Globus pallidus (tissue), 1 donor: ENCODE data around the gene STK16.
A peak's percentile ranks its signal among the peaks of the same experiment; 100 is the strongest.
"Not testable (repeated sequence)": the region's sequence is repeated elsewhere in the genome, so short reads cannot be mapped to it uniquely, and the experiment has no call there.

Experiments used
- DNase-seq: peaks from one replicate; pipeline ENCODE4 v3.0.0-alpha.2; 2015; ENCODE audit warnings: low spot score

Gene STK16

GRCh38 chr2:219271021-219271420, 25.7 kb downstream of the STK16 start:
- DNase-seq: no peak

GRCh38 chr2:219272356-219272755, 27.1 kb downstream of the STK16 start:
- no peak for DNase-seq

- DNase-seq: no peak
These were observed 27.7 kb downstream of the STK16 start for GRCh38 chr2:219272995-219273394.

GRCh38 chr2:219273937-219274336, 28.7 kb downstream of the STK16 start:
- DNase-seq: no peak

GRCh38 chr2:219274361-219274921, 29.2 kb downstream of the STK16 start:
- DNase-seq: no peak

GRCh38 chr2:219277703-219278654, 32.7 kb downstream of the STK16 start:
- DNase-seq: peak; percentile 83

- no peak for DNase-seq
These were observed 33.4 kb downstream of the STK16 start for GRCh38 chr2:219278655-219279150.

GRCh38 chr2:219279151-219279915, 34.1 kb downstream of the STK16 start, which contains the start of gene DNAJB2:
TSS of gene DNAJB2 (plus strand) at chr2:219279366. CDS start at chr2:219279834, 468 bp downstream.
- peak; percentile 99 for DNase-seq

- DNase-seq: no peak
These were observed 34.7 kb downstream of the STK16 start for GRCh38 chr2:219279916-219280516.

GRCh38 chr2:219280651-219281050, 35.4 kb downstream of the STK16 start:
- no peak for DNase-seq

GRCh38 chr2:219281588-219281987, 36.3 kb downstream of the STK16 start:
- no peak for DNase-seq

- DNase-seq: peak; percentile 91
These were observed 37.1 kb downstream of the STK16 start for GRCh38 chr2:219282375-219282774.

GRCh38 chr2:219282943-219283581, 37.8 kb downstream of the STK16 start:
- DNase-seq: no peak

- no peak for DNase-seq
These were observed 39.5 kb downstream of the STK16 start for GRCh38 chr2:219284501-219285372.

GRCh38 chr2:219285373-219285735, 40.1 kb downstream of the STK16 start:
- DNase-seq: no peak

- DNase-seq: peak; percentile 78
These were observed 40.7 kb downstream of the STK16 start for GRCh38 chr2:219285894-219286425.

- DNase-seq: peak; percentile 78
These were observed 41.3 kb downstream of the STK16 start for GRCh38 chr2:219286436-219287115.

- not testable (repeated sequence) for DNase-seq
These were observed 41.8 kb downstream of the STK16 start for GRCh38 chr2:219287116-219287440.

GRCh38 chr2:219287580-219288265, 42.4 kb downstream of the STK16 start:
- DNase-seq: no peak
